A673 (cell line): ENCODE data around the gene PRR33. TPM values are rescaled to one million over a fixed set of nuclear protein-coding genes. Genes with fewer than 3 reads are reported as not detected.

Experiments
- BruUV-seq: library from RNA; stranded (reverse); fragments of 400-500 nt; replicated peaks from 2 replicates; lab custom pipeline; 2021; lab: Mats Ljungman, UMichigan
- CTCF ChIA-PET: fragments of 300-600 bp; sonication (Branson Sonifier 250); formaldehyde crosslinking; loops from one replicate; lab custom pipeline; 2022; ENCODE audit warnings: antibody characterized with exemption; lab: Charles Lee
- POLR2A ChIA-PET: fragments of 300-600 bp; sonication (Branson Sonifier 250); formaldehyde crosslinking; loops from one replicate; lab custom pipeline; 2022; ENCODE audit warnings: antibody characterized with exemption; ENCODE audit not compliant: low non-redundant PET; lab: Charles Lee
- DNase-seq: peaks from one replicate; pipeline ENCODE4 v3.0.0-alpha.2; 2015; ENCODE audit warnings: low spot score
- H3K27ac ChIP-seq: fragments of 200-600 bp; sonication (generic); 2 replicates; pipeline ENCODE4 v1.5.1; 2016; ENCODE audit warnings: mixed run types, low read depth, mild to moderate bottlenecking, mixed read lengths, antibody characterized with exemption, low read length; ENCODE audit not compliant: poor library complexity, severe bottlenecking
- H3K27me3 ChIP-seq: fragments of 200-600 bp; sonication (generic); replicated peaks from 2 replicates; pipeline ENCODE4 v1.6.1; 2017; ENCODE audit warnings: mixed run types, low read depth, mild to moderate bottlenecking, mixed read lengths, antibody characterized with exemption, low read length; ENCODE audit not compliant: insufficient read depth, poor library complexity
- H3K36me3 ChIP-seq: fragments of 200-600 bp; sonication (generic); 2 replicates; pipeline ENCODE4 v1.6.1; 2016; ENCODE audit warnings: mixed run types, mild to moderate bottlenecking, mixed read lengths, antibody characterized with exemption, low read length; ENCODE audit not compliant: insufficient read depth, poor library complexity, severe bottlenecking
- H3K4me1 ChIP-seq: fragments of 200-600 bp; sonication (generic); 2 replicates; pipeline ENCODE4 v1.6.1; 2017; ENCODE audit warnings: mixed run types, mild to moderate bottlenecking, mixed read lengths, antibody characterized with exemption, low read length; ENCODE audit not compliant: insufficient read depth, poor library complexity, severe bottlenecking
- H3K4me3 ChIP-seq: fragments of 200-600 bp; sonication (generic); 2 replicates; pipeline ENCODE4 v1.5.1; 2016; ENCODE audit warnings: low read depth, mixed run types, mild to moderate bottlenecking, mixed read lengths, low read length; ENCODE audit not compliant: poor library complexity, severe bottlenecking
- H3K9me3 ChIP-seq: fragments of 200-600 bp; sonication (generic); 2 replicates; pipeline ENCODE4 v1.6.1; 2016; ENCODE audit warnings: mixed run types, low read depth, mild to moderate bottlenecking, mixed read lengths, antibody characterized with exemption, low read length; ENCODE audit not compliant: poor library complexity, severe bottlenecking
- EZH2 ChIP-seq: fragments of 200-600 bp; sonication (generic); IDR thresholded peaks from 2 replicates; pipeline ENCODE4 v1.6.1; 2017; ENCODE audit warnings: borderline replicate concordance, low read depth, mild to moderate bottlenecking, mixed read lengths, antibody characterized with exemption, low read length; ENCODE audit not compliant: poor library complexity, severe bottlenecking
- intact Hi-C: fragments of 100-400 bp; cut with micrococcal nuclease; formaldehyde crosslinking; loops from one replicate; pipeline ENCODE4 v1.10.0; 2022; ENCODE audit not compliant: unreplicated experiment
- total RNA-seq: library from RNA; stranded (reverse); gene quantifications from 2 replicates; pipeline ENCODE4 v1.2.3, GENCODE V29; 2021
- TF ChIP-seq, protein P1 (sequence below): fragments of 300-800, 200-600 bp; sonication (generic); conservative IDR thresholded peaks from 2 replicates; pipeline ENCODE4 v1.5.1; 2017; ENCODE audit warnings: low read depth, mild to moderate bottlenecking, antibody characterized with exemption, low read length, moderate library complexity, mixed read lengths

Gene PRR33
- total RNA-seq, 1 experiment from 2014 or later: not detected

GRCh38 chr11:1928470-1928890 is 36.8 kb upstream of the PRR33 start:
- ChIA-PET POLR2A (no interaction called here), CTCF (no interaction called here)
- DNase-seq: no peak
- H3K4me1 ChIP-seq: no peaks in the 10 kb centered on the region
- no peak overlapping the region for H3K4me3 ChIP-seq
- no peak overlapping the region for H3K27ac ChIP-seq
- intact Hi-C loops: no loop called here
- BruUV-seq: no TSS peak
- H3K9me3 ChIP-seq: no peaks in the 10 kb centered on the region
- H3K27me3 ChIP-seq: no peaks in the 10 kb centered on the region
- TF ChIP-seq, protein P1, sequence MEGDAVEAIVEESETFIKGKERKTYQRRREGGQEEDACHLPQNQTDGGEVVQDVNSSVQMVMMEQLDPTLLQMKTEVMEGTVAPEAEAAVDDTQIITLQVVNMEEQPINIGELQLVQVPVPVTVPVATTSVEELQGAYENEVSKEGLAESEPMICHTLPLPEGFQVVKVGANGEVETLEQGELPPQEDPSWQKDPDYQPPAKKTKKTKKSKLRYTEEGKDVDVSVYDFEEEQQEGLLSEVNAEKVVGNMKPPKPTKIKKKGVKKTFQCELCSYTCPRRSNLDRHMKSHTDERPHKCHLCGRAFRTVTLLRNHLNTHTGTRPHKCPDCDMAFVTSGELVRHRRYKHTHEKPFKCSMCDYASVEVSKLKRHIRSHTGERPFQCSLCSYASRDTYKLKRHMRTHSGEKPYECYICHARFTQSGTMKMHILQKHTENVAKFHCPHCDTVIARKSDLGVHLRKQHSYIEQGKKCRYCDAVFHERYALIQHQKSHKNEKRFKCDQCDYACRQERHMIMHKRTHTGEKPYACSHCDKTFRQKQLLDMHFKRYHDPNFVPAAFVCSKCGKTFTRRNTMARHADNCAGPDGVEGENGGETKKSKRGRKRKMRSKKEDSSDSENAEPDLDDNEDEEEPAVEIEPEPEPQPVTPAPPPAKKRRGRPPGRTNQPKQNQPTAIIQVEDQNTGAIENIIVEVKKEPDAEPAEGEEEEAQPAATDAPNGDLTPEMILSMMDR: no peak
- no peak for TF ChIP-seq EZH2
- H3K36me3 ChIP-seq: no peaks in the 10 kb centered on the region

GRCh38 chr11:1927848-1928469 is 36.3 kb upstream of the PRR33 start:
- DNase-seq: no peak
- H3K27ac ChIP-seq: no peak overlapping the region
- TF ChIP-seq, protein P1: no peak
- TF ChIP-seq EZH2: no peak
- no peaks in the 10 kb centered on the region for H3K4me1 ChIP-seq
- H3K36me3 ChIP-seq: no peaks in the 10 kb centered on the region
- intact Hi-C loops: no loop called here
- ChIA-PET CTCF (no interaction called here), POLR2A (no interaction called here)
- H3K4me3 ChIP-seq: no peak overlapping the region
- no peaks in the 10 kb centered on the region for H3K27me3 ChIP-seq
- BruUV-seq: no TSS peak
- no peaks in the 10 kb centered on the region for H3K9me3 ChIP-seq

- H3K4me1 ChIP-seq: no peaks in the 10 kb centered on the region
- intact Hi-C loops: no loop called here
- no TSS peak for BruUV-seq
- no peak overlapping the region for H3K27ac ChIP-seq
- no peak for DNase-seq
- CTCF ChIA-PET: no interaction called here
- TF ChIP-seq, protein P1: no peak
- TF ChIP-seq EZH2: no peak
- POLR2A ChIA-PET: no interaction called here
- H3K36me3 ChIP-seq: no peaks in the 10 kb centered on the region
- H3K4me3 ChIP-seq: no peak overlapping the region
- H3K27me3 ChIP-seq: no peaks in the 10 kb centered on the region
- H3K9me3 ChIP-seq: no peaks in the 10 kb centered on the region
Measured at GRCh38 chr11:1927026-1927847, 35.5 kb upstream of the PRR33 start.
